Stimulated activated naive CD4-positive, alpha-beta T cell treated with Interleukin-2 at 50 U/mL for 16 hours (primary cell): Measurements from ENCODE around the gene UBASH3A.

ENCODE experiments used
- DNase-seq: peaks from one replicate; lab custom pipeline; 2025; lab: John Stamatoyannopoulos, UW

Gene UBASH3A

GRCh38 chr21:42374864-42375499, 28.7 kb upstream of the UBASH3A start:
- no peak for DNase-seq

DNA sequence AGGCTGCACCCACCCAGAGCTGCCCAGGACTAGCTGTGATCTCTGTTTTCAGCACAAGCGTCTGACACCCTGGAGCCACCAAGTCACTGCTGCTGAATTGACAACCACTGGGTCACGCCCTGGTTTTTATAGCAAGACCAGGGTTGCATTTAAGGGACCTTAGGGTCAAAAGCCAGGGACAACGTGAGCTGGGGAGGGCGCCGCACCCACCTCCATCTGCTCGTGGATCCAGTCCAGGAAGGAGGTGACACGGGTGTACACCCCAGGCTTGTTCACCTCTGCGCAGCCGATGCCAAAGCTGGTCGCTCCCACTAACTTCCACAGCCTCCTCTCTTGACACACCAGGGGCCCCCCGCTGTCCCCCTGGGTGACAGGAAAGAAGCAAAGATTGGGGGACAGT, 28.2 kb upstream of the UBASH3A start:
- no peak for DNase-seq

- DNase-seq: no peak
Measured at GRCh38 chr21:42375966-42376337, 27.8 kb upstream of the UBASH3A start.

GRCh38 chr21:42376338-42376982, 27.2 kb upstream of the UBASH3A start:
- DNase-seq: no peak

- DNase-seq: no peak
Measured at GRCh38 chr21:42377211-42377950, 26.3 kb upstream of the UBASH3A start.

GRCh38 chr21:42377951-42378340, 25.8 kb upstream of the UBASH3A start:
- no peak for DNase-seq

GRCh38 chr21:42378418-42378817, 25.3 kb upstream of the UBASH3A start:
- no peak for DNase-seq

DNA sequence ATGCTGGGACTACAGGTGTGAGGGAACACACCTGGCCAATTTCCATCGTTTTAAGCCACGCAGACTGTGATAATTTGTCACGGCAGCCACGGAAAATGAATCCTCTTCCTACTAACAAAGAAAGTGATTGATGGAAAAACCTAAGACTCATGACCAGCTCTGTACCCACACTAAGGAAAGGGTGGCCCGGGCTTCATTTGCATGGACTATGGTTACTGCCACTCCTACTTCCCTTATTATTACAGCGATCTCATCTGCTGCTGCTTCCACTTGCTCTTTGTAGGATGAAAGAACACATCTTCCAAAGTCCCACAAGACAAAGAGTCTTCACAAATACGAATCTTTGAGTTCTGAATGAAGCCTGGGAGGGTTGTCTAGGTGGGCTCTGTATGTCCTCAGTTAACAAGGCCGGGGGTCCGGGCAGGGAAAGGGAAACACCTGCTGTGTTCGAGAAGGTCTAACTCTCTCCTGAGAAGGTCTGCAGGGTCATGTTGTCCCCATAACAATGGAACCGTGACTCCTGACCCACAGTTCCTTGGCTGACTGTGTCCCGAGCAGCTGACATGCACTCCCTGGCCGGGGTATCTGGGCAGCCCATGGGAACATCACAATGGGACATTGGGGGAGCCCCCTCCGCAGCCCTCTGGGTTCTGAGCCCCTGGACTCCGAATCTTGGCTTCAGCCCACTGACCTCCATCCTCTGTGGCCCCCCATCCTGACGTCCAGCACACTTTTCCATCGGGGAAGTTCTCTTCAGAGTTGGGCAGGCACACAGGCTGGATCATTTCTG, 24.1 kb upstream of the UBASH3A start:
- no peak for DNase-seq

DNA sequence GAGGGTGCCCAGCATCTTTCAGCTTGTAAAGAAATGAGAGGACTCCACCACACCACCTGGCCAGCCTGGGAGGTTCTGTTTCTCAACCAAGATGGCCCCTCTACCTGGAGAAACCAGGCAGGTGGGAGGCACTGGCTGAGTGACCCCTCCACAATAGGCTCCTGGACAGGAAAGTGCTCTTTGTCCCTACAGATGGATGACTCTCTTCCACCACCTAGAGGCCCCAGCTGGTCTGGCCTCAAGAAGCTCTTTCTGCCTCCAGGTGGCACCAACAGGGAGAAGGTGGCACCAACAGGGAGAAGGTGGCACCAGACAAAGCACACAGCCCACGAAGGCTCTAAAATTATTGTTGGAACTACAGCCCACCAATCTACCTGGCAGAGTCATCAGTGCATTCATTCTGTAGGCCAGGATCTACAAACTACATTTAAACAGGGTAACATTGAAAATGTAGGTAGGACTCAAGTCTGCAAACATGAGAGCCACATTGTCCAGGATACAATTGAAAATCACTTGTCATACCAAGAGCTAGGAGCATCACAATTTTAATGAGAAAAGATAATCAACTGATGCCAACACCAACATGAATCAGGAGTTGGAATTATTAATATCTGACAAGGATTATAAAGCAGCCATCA, 22.2 kb upstream of the UBASH3A start:
- peak; percentile 13 for DNase-seq

DNA sequence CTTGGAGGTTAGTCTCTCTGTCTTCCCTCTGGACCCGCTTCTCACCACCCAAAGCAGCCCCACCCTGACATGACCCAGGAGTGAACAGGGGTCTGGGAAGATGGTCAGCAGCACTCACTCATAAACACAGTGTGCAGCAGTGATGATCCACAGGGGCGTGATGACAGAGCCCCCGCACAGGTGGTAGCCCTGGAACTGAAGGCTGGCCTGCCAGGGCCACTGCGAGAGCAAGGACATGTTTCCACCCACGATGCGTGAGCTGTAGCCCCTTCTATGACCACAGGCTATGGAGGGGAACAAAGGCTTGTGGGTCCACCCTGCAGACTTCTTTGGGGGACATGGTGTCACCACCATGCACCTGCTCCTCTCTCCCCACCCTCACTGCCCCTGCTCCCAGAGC, 20.8 kb upstream of the UBASH3A start:
- no peak for DNase-seq

GRCh38 chr21:42383331-42383730, 20.4 kb upstream of the UBASH3A start:
- DNase-seq: no peak

DNA sequence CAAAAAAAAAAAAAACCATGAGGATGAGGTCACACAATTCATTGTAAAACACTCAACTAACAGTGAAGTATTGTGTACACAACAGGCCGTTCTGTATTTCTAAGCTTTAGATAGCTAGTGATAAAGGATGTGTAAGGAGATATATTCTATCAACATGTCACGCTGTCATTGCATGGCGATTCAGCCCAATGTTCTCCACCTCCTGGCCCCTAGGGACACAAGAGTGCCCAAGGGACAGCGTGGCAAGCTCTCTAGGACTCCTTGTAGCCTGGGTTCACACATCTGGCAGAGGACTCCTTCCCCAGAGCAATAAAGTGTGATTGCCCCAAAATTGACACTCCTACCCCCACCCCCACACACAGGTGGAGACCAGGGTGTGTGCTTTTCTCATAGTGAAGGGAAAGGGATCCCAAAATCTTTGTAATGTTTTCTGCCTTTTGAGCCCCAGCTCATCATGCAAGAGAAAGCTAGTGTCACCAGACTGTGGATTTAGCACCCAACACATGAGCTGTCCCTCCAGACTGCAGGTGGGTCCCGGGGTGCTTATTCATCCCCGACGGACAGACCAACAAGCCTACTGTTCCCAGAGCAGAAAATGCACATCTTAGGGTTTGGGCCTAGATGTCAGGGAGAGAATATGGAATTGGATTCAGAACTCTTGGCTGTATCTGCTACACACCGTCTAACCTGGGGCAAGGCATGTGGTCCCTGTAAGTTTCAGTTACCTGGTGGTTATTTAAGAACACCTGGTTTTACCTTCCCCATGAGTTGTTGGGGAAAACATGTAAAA, 19.4 kb upstream of the UBASH3A start:
- no peak for DNase-seq

GRCh38 chr21:42384989-42385388, 18.7 kb upstream of the UBASH3A start:
- DNase-seq: no peak

DNA sequence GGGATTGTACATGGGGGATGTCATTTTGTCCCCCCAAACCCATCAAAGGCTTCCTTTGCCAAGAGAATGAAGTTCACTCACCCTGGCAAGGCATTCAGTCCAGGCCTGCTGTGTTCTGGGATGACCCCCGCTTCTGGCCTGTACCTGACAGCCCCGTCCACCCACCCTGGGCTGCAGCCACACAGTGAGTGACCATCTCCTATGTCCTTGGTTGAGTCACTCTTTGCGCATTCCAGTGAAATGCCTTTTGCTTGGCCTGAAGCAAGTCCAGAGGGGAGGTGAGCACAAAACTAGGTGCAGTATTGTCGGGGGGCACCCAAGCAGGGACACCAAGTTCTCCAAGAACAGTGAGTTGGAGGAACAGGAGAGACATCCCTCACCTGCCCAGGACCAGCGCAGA, 18.1 kb upstream of the UBASH3A start:
- DNase-seq: no peak

- DNase-seq: no peak
Measured at GRCh38 chr21:42386034-42386591, 17.6 kb upstream of the UBASH3A start.

DNA sequence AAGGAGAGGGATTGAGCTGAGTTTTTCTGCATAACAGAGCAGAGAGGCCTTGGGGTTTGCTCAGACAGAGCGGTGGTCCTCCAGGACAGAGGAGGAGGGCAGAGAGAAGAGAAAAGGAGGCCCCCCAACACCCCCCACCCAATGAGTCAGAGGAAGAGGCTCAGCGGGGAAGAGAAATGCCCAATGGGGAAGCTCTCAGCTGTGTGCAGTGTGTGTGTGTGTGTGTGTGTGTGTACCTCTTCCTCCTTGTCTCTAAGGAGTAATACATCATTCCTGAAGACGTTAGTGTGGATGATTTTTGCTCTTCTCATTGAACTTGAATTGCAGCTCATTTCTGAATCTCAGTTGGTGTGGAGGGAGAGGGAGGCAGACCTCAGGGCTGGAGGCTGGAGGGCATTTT, 16.5 kb upstream of the UBASH3A start:
- no peak for DNase-seq

DNA sequence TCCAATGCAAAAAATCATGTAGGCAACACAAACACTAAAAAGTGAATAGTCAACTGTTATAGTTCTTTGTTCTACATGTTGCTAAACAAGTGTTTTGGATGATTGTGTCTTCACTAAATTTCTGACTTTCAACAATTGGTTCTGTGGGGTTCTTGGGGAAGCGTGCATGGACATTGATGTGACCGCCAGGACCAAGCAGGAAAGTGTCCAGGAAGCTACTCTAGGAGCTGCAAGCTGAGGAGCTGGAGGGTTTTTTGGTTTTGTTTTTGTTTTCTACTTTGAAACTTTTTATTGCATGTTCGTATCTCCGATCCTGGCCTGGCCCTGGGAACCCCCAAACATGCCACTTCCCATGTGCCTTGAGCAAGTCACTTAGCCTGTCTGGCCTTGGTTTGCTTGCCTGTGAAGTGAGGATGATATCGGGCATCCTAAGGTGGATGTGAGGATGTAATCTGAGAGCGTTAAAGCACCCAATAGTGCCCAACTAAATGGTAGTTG, 15.8 kb upstream of the UBASH3A start:
- no peak for DNase-seq

DNA sequence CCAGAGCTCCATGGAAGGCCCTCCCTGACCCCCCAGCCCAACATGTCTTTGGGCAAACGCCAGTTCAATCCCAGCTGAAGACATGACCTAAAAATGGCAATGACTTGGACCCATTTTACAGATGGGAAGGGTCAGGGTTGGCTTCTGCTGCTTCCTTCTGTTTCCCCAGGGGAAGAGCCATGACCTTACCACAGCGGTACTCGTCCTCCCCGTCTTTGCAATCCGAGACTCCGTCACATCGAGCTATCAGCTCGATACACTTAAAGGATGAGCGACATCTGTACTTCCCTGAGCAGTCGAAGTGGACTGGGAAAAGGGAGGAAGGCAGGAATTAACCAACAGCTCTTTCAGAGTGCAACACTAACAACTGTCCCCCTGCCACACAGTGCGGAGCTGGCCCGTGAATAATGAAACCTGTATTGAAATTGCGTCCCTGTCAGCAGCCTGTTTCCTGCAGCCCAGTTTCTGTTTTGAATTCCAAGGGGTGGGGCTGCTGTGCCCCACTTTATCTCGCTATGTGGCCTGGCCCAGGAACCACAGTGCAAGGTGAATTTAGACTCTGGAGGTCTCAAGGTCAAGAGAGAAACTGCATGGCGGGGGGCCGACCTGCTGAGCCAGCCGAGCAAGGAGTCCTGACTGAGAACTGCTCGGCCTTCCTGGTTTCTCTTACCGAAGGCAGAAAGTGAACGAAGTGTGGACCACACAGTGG, 14.8 kb upstream of the UBASH3A start:
- DNase-seq: no peak

- DNase-seq: no peak
Measured at GRCh38 chr21:42389449-42389835, 14.3 kb upstream of the UBASH3A start.

- DNase-seq: no peak
Measured at GRCh38 chr21:42390193-42390592, 13.5 kb upstream of the UBASH3A start.
